ENCODE results near the gene FAM234A. TPM values are rescaled to one million over a fixed set of nuclear protein-coding genes. Genes with fewer than 3 reads are reported as not detected.

FAM234A gene
- total RNA-seq, 1 donor from 2014 or later, result 11.3 TPM

DNA sequence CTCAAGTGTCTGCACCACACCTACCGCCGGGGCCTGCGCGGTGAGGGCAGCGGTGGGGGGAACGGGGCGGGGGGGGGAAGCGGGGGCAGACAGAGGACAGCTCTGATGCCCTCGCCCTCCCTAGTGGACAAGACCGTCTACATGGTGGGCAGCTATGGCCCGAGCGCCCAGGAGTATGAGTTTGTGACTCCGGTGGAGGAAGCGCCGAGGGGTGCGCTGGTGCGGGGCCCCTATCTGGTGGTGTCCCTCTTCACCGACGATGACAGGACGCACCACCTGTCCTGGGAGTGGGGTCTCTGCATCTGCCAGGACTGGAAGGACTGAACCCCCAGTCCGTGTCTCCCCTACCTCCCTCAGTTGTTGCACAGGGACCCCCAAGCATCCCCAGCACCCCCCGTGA, 47.9 kb downstream of the FAM234A start:
- H3K27me3 ChIP-seq (ENCODE audit: control insufficient read depth, insufficient read depth, low read length), result peaks cover 12% of the 10 kb centered on the region
- FAIRE-seq (no peak), DNase-seq (ENCODE audit: low read depth) (no peak)
- TF ChIP-seq, protein P1, sequence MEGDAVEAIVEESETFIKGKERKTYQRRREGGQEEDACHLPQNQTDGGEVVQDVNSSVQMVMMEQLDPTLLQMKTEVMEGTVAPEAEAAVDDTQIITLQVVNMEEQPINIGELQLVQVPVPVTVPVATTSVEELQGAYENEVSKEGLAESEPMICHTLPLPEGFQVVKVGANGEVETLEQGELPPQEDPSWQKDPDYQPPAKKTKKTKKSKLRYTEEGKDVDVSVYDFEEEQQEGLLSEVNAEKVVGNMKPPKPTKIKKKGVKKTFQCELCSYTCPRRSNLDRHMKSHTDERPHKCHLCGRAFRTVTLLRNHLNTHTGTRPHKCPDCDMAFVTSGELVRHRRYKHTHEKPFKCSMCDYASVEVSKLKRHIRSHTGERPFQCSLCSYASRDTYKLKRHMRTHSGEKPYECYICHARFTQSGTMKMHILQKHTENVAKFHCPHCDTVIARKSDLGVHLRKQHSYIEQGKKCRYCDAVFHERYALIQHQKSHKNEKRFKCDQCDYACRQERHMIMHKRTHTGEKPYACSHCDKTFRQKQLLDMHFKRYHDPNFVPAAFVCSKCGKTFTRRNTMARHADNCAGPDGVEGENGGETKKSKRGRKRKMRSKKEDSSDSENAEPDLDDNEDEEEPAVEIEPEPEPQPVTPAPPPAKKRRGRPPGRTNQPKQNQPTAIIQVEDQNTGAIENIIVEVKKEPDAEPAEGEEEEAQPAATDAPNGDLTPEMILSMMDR (IDR thresholded peaks at IDR 0.05; ENCODE audit: insufficient read depth, low read length, severe bottlenecking), result no peak
- H3K4me3 ChIP-seq (ENCODE audit: low read depth, low read length), result no peak overlapping the region
- peaks cover 1% of the 10 kb centered on the region for H3K36me3 ChIP-seq (ENCODE audit: control insufficient read depth, insufficient read depth, low read length)

DNA sequence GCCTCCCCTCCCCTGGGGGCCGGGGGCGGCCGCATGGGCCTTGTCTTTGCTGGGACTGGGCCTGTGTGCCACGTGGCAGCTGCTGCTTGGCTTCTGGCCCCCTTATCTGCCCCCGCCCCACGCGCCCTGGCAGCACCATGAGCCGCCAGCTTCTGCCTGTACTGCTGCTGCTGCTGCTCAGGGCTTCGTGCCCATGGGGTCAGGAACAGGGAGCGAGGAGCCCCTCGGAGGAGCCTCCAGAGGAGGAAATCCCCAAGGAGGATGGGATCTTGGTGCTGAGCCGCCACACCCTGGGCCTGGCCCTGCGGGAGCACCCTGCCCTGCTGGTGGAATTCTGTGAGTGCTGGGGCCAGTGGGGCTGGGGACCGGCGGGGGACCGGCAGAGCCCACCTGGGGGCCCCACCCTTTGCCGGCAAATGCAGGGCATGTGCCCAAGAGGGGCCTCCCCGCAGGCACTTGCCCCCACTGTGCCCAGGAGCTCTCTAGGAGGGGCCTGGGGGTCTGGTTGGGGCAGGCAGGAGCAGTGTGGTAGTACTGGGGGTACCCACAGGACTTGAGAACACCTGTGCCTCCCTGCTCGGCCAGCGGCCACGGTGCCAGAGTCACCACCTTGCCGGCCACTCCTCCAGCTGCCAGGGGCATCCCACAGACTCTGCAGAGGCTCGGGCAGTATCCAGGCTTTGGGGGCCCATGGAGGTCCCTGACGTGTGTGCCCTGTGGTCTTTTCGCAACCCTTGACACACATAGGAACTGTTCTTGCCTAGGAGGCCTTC, 48.6 kb downstream of the FAM234A start, which contains the start of gene PDIA2:
Gene PDIA2 (plus strand): TSS at position 132 of the 773 bp plus-strand sequence. CDS start 6 bp downstream, at position 138.
- peaks cover 7% of the 10 kb centered on the region for H3K36me3 ChIP-seq (ENCODE audit: control insufficient read depth, insufficient read depth, low read length)
- TF ChIP-seq, protein P1 (IDR thresholded peaks at IDR 0.05; ENCODE audit: insufficient read depth, low read length, severe bottlenecking), result no peak
- peaks cover 12% of the 10 kb centered on the region for H3K27me3 ChIP-seq (ENCODE audit: control insufficient read depth, insufficient read depth, low read length)
- DNase-seq (ENCODE audit: low read depth), result no peak
- H3K4me3 ChIP-seq (ENCODE audit: low read depth, low read length), result no peak within 1 kb of the TSS
- no peak for FAIRE-seq

GRCh38 chr16:284204-285120, 49.8 kb downstream of the FAM234A start:
- Histone ChIP-seq H3K36me3 (ENCODE audit: control insufficient read depth, insufficient read depth, low read length) (peaks cover 13% of the 10 kb centered on the region), H3K27me3 (ENCODE audit: control insufficient read depth, insufficient read depth, low read length) (peaks cover 12% of the 10 kb centered on the region), H3K4me3 (ENCODE audit: low read depth, low read length) (no peak overlapping the region)
- DNase-seq (ENCODE audit: low read depth) (no peak), FAIRE-seq (no peak)
- TF ChIP-seq, protein P1 (IDR thresholded peaks at IDR 0.05; ENCODE audit: insufficient read depth, low read length, severe bottlenecking), result no peak

DNA sequence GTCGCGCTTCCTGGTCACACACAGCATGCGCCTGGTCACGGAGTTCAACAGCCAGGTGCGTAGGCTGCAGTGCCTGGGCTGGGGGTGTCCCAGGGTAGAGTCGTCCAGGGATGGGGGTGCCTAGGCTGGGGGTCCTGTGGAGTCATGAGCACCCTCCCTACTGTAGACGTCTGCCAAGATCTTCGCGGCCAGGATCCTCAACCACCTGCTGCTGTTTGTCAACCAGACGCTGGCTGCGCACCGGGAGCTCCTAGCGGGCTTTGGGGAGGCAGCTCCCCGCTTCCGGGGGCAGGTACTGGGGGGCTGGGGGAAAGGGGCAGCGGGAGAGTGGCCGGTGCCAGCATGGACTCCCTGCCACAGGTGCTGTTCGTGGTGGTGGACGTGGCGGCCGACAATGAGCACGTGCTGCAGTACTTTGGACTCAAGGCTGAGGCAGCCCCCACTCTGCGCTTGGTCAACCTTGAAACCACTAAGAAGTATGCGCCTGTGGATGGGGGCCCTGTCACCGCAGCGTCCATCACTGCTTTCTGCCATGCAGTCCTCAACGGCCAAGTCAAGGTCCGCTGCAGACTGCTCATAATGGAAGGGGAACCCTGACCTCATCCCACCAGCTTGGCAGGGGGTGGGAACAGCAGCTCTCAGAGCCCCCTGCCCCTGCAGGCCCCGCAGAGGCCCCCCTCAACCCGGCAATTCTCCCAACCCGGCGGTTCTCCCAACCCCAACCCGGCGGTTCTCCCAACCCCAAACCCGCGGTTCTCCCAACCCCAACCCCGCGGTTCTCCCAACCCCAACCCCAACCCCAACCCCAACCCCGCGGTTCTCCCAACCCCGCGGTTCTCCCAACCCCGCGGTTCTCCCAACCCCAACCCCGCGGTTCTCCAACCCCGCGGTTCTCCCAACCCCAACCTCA, 50.8 kb downstream of the FAM234A start:
- Histone ChIP-seq H3K4me3 (ENCODE audit: low read depth, low read length) (no peak overlapping the region), H3K36me3 (ENCODE audit: control insufficient read depth, insufficient read depth, low read length) (peaks cover 18% of the 10 kb centered on the region), H3K27me3 (ENCODE audit: control insufficient read depth, insufficient read depth, low read length) (peaks cover 10% of the 10 kb centered on the region)
- TF ChIP-seq, protein P1 (IDR thresholded peaks at IDR 0.05; ENCODE audit: insufficient read depth, low read length, severe bottlenecking), result no peak
- no peak for FAIRE-seq
- DNase-seq (ENCODE audit: low read depth), result no peak
